Peyer's patch (tissue), 4 donors: ENCODE measurements around the gene CDKN2C.

ENCODE experiments used
- CTCF ChIP-seq, 6 experiments: fragments of 450-650 bp in 4 of 6; fragments of 200-600 bp in 2 of 6; sonication (generic) in 1 of 6; IDR thresholded peaks; one replicate each; pipeline ENCODE4 v1.5.1; 2017 to 2019; ENCODE audit warnings: antibody characterized with exemption in 6 of 6, mild to moderate bottlenecking in 3 of 6, moderate library complexity in 1 of 6
- POLR2A ChIP-seq, 2 donors: fragments of 450-650 bp; IDR thresholded peaks; one replicate each; pipeline ENCODE4 v1.5.1; 2017; ENCODE audit warnings: antibody characterized with exemption in 2 of 2, mild to moderate bottlenecking in 2 of 2, moderate library complexity in 2 of 2

- TF ChIP-seq CTCF (IDR thresholded peaks at IDR 0.05): no peak
- no peak for TF ChIP-seq POLR2A (IDR thresholded peaks at IDR 0.05)
Observed at GRCh38 chr1:50930193-50930592, 39.9 kb upstream of the CDKN2C start.
